Right ventricle myocardium inferior (tissue), 1 donor: ENCODE measurements around the gene FAM13A. TPM values are rescaled to one million over a fixed set of nuclear protein-coding genes. Genes with fewer than 3 reads are reported as not detected.
A peak's percentile ranks its signal among the peaks of the same experiment; 100 is the strongest.
"Not testable (repeated sequence)": the region's sequence is repeated elsewhere in the genome, so short reads cannot be mapped to it uniquely, and the experiment has no call there.

Experiments
- ATAC-seq: fragments of 200-7000 bp; cut with Tn5 transposase; one replicate; pipeline ENCODE4 v1.9.1; 2020; ENCODE audit warnings: mild to moderate bottlenecking, moderate library complexity
- DNase-seq: peaks from one replicate; pipeline ENCODE4 v3.0.0; 2021; ENCODE audit errors: missing footprints
- intact Hi-C: fragments of 100-400 bp; cut with DNase I; formaldehyde crosslinking; loops from one replicate; pipeline ENCODE4 v1.11.0; 2022
- total RNA-seq: library from RNA; stranded (reverse); fragmentation: NEBNext Ultra II Directional; extraction: Animal tissue kit (Norgen Biotek cat#: 25700); gene quantifications from one replicate; pipeline ENCODE4 v1.2.1, GENCODE V29; 2021
- donor health status: DM: no; HTN: yes; CAD: no; lungs with severe emphysema.

The FAM13A gene
- total RNA-seq, 1 donor from 2014 or later, result 17.3 TPM

DNA sequence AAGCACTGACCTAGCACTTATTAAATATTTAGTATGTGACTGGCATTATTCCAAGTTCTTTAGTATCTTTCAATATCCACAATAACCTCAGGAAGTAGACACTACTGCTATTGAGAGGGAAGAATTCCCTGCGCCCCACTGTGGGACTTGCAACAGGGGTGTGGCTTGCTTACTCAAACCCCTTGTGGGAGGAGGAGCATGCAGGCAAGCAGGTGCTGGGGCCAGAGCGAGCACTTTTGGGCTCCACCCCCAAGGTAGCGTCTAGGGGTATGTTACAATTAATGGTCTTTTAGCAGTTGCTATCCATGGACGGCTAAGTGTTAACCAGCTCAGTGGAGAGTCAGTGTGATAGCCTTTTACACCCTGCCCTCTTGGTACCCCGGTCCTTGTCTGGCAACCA, 50.7 kb downstream of the FAM13A start:
- ATAC-seq, result no peak
- no peak for DNase-seq
- intact Hi-C loops, result no loop called here

DNA sequence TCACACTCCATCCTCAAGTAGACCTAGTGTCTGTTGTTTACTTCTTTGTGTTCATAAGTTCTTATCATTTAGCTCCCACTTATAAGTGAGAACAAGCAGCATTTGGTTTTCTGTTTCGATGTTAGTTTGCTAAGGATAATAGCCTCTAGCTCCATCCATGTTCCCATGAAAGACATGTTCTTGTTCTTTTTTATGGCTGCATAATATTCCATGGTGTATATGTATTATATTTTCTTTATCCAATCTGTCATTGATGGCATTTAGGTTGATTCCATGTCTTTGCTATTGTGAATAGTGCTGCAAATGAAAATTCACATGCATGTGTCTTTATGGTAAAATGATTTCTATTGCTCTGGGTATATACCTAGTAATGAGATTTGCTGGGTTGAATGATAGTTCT, 51.9 kb downstream of the FAM13A start:
- ATAC-seq, intact Hi-C loops: not testable (repeated sequence)

DNA sequence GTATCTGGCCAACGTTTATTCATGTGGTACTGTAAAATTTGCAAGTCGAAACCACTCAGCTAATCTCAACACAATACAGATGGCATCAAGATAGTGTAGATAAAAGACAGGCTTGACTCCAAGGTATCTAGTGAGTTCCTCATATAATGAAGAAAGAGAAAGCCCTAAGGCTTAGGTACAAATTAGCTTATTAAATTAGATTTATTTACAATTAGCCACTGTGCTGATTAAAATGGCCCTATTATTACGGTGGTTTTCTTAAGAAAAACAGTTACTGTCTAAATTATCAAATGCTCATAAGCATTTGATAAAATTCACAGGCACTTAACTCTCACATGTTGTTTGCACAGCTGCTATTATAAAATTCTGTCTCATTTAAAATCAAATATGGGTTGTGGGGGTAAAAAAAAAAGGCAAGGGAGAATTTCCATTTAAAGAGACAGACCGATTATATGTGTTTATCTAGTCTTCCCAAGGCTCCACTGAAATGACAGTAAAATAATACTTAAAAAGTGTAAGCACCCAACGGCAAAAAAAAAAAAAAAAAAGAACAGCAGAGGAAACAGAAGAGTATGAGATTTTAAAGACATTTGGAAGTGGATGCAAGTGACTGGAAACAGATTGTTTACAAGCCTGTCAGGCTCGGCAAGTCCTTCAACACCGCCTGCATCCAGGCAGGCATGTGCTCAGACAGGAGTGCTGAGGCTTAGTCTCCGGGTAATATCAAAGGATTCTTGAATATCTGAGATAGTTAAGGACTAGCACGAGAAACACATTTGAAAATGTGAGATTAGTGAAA, 55.1 kb downstream of the FAM13A start:
- DNase-seq (no peak), ATAC-seq (no peak)
- intact Hi-C loops, result no loop called here

More for the DNA sequence above, 51.9 kb downstream of the FAM13A start:
- DNase-seq, result not testable (repeated sequence)

DNA sequence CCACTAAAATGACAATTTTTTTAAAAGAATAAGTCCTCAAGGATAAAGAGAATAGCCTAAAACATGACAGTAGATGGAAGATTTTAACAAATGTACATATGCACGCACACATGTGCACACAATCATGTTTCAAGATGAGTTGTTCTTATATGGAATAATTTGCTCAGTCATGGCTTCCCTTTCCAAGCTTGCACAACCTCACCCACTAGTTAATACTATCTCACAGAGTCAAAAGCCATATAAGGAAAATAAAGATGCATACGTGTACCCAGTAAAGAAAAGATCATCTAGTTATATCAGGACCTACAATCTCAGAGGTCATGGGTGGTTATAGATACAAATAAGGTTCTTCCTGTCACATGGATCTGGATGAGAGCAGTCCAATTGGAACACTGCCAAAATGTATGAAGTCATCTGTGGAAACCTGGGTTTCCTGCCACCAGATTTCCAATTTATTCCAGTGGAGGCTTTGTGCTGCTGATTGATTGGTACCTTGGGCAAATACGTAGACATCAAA, 56.1 kb downstream of the FAM13A start:
- no peak for ATAC-seq
- no peak for DNase-seq
- intact Hi-C loops, result no loop called here

DNA sequence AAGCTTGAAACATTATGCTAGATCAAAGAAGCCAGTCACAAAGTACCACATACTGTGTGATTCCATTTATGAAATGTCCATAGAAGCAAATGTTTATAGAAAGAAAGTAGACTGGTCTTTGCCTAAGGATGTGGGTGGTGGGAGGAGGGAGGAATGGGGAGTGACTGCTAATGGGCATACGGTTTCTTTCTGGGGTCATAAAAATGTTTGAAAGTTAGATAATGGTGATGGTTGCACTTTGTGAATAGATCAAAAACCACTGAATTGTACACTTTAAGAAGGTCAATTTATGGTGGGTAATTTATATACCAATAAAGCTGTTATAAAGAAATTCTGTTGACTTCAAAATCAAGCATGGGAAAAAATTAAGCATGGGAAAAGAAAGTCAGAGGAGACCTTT, 56.6 kb downstream of the FAM13A start:
- ATAC-seq, result no peak
- intact Hi-C loops, result no loop called here
- no peak for DNase-seq

DNA sequence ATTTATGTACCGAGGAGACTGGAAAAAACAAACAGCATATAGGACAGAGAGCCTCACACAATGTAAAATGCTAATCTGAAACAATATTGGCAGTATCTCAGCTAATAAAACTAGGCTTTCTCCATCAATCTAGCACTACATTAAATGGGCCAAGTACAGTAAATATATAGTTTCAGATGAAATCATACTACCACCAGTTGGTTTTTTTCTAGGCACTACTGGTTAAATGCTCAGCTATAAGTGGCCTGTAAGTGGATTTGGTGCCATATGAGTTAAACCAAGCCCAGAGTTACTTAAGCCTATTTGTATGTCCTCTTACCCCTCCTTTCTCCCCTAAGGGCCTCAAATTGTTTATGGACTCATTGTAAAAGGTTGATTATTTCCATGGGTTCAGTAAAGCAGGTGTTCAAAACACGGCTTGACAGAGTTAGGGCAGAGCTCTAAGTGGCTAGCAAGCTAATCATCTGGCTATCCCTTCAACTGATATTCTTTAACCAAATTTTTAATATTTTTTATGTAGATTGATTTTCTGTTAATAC, 57.5 kb downstream of the FAM13A start:
- ATAC-seq, result no peak
- DNase-seq, result no peak
- intact Hi-C loops, result no loop called here

DNA sequence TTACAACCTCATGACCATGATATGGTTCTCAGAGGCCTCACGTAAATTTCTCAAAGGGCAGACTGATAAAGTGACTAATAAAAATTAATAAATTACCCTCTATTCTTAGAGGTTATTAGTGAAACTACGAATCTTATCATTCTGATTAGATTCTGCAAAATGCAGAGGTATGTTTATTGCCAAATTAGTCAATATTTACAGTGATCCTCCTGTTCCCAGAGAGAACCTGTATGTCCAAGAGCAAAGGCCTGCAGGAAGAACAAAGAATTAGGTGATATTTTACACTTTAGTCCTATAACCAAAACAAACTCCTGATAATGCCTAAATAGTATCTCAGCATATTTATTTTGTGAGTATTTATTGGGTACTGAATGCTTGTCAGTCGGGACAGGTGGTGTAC, 58.1 kb downstream of the FAM13A start:
- ATAC-seq, result no peak
- no peak for DNase-seq
- intact Hi-C loops, result no loop called here

DNA sequence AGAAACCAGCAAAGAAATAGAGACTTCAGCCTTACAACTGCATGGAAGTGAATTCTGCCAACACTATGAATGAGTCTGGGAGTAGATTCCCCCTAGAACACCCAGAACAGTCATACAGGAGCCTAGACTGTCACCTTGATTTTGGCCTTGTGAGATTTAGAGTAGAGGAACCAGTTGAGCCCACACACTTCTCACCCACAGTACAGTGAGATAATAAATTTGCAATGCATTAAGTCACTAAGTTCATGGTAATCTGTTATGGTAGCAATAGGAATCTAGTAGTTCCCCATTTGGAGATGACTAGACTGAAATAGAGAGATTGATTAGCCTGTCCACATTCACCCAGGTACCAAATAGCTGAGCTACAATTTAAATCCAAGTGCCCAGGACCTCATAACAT, 59.0 kb downstream of the FAM13A start:
- ATAC-seq (no peak), DNase-seq (no peak)
- intact Hi-C loops, result no loop called here

DNA sequence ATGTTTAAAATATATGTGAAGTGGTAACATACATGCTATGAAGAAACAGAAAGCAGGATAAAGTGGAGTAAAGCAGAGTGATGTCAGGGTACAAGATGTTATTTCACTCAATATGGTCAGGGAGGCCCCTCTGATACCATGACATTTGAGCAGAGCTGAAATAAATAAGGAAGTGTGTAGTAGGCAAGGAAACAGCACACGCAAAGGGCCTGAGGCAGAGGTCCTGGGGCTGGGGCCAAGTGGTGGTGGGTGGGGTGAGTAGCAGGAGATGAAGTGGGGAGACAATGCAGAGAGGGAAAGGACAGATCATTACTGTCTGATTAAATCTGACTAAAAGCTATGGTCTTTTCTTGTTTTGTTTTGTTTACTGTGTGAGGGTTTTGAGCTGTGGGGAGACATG, 61.1 kb downstream of the FAM13A start:
- no peak for DNase-seq
- intact Hi-C loops, result no loop called here
- no peak for ATAC-seq

DNA sequence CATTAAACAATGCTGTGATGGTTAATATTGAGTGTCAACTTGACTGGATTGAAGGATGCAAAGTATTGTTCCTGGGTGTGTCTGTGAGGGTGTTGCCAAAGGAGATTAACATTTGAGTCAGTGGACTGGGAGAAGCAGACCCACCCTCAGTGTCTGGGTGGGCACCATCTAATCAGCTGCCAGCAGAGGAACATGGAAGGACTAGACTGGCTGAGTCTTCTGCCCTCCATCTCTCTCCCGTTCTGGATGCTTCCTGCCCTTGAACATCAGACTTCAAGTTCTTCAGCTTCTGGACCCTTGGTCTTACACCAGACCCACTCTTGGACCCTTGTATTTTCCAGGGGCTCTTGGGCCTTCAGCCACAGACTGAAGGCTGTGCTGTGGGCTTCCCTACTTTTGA, 61.7 kb downstream of the FAM13A start:
- DNase-seq, ATAC-seq, intact Hi-C loops: not testable (repeated sequence)

DNA sequence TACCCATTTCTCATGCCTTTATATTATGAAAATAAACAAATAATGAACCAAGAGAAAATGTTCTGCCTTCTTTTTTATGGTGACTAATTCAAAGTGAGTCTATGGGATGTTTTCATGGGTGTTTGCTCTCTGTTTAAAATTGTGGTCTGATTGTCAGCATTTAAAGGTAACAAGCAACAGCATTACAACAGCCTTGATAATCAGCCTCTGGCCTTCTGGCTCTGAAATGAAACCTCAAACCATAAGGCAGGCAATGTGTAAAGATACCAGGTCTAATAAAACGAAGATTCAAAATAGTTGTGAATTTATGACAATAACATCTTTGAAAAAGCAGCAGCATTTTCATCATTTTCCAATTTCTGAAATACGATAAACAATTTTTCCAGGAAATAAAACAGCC, 63.7 kb downstream of the FAM13A start:
- ATAC-seq (no peak), DNase-seq (no peak)
- intact Hi-C loops, result no loop called here

DNA sequence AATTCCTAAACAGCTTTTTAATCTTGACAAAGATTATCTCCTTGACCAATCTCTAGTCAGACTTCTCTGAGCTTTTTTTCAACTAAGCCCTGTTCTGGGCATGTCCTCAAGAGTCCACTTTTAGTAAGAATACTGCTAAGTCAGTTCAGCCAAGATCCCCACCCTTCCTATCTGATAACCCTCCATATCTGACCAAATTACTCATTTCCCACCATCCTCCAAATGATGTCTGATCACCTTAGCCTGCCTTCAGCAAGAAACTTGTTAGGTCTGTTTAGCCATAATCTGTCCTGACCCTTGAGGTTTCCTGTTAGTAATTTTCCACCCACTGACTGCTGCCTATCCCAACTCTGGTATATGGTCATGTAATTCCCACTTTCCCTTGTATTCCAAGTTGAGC, 65.2 kb downstream of the FAM13A start:
- no peak for ATAC-seq
- intact Hi-C loops, result no loop called here
- no peak for DNase-seq

DNA sequence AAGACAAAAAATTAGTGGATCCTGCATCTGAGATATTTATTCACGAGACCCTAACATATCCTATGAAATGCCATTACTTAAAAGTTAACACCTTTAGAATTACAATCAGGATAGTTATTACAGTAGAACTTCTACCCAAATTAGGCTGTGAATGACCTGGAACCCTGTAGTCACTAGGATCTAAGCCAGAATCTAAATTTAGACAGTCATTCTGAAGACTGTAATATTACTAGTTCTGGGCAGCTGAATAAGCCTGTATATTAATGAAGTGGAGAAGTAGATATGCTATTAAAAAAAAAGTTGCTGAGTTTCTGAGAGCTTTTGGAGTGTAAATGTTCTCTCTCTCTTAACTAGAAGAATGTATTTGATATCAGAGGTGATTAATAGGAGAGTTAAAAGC, 67.0 kb downstream of the FAM13A start:
- intact Hi-C loops, result no loop called here
- ATAC-seq (peak; percentile 69), DNase-seq (no peak)

DNA sequence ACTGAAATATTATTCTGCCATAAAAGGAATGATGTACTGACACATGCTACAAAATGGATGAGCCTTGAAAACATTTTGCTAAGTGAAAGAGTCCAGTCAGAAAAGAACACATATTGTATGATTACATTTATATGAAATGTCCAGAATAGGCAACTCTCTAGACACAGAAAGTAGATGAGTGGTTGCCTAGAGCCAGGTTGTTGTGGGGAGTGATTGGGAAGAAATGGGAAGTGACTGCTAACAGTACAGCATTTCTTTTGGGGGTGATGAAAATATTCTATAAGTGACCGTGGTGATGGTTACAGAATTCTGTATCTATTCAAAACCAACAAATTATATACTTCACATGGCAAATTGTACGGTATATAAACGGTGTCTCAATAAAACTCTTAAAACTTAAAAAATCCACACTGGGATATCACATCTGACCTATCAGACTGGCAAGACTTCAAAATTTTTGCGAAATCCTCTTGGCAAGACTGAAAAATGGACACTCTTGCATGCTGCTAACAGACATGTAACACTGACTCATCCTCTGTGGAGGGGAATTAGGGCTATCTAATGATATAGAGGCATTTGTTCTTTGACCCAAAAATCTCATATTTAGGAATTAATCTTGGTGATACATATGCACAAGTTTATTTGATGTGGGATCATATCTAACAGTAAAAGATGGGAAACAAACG, 71.8 kb downstream of the FAM13A start:
- intact Hi-C loops, result no loop called here
- ATAC-seq (peak; percentile 79), DNase-seq (no peak)

DNA sequence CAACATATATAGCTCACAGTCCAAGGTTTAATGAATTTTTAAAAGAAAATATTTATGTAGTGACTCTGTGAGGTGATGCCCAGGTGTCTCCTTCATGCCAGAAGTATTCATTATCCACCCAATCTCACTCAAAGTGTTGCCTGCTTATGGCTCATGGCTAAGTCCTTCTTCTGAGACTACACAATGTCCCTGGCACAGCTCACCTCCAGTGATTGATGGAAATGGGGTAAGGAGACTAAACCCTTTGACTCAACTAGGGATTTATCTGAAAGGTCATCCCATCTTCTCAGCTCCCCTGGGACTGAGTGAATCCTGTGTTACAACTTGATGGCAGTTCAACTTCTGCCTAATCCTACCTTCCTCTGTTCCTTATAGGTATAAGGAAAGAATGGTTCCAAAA, 74.2 kb downstream of the FAM13A start:
- ATAC-seq, result no peak
- DNase-seq, result no peak
- intact Hi-C loops, result no loop called here

DNA sequence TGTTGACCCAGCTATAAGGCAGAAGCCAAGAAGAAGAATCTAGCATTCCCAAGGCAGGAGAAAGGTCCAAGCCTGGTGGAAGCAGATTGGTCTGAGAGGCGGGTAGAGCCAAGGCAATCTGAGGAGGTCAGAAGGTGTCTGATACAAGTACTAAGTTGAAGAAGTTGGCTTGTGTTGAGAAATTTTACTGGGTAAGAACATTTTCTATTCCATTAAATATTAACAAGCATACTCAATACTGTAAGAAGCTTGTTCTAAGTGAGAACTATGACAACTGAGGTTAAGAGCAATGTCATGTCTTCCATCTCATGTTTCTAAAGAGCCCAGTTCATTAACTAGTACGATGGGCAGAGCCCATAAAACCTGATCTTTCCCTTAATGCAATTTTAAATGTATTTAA, 75.0 kb downstream of the FAM13A start:
- ATAC-seq (no peak), DNase-seq (no peak)
- intact Hi-C loops, result no loop called here

DNA sequence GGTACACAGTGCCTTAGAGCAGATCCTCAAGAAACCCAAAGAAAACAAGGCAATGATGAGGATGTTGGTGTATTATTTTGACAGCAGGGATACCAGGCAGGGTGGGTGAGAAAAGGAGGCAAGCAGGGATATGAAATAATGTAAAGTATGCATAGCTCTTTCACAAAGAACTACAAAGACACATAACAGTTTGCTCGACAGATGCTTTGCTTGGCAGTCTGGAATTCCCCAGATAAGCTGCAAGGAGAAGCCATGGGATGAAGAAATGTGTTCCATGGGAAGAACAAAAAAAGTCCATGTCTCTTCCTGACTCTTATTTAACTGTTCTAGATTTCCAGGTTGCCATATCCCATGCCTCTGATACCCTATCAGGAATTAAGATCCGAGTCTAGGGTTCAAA, 75.4 kb downstream of the FAM13A start:
- ATAC-seq (no peak), DNase-seq (no peak)
- intact Hi-C loops, result no loop called here

DNA sequence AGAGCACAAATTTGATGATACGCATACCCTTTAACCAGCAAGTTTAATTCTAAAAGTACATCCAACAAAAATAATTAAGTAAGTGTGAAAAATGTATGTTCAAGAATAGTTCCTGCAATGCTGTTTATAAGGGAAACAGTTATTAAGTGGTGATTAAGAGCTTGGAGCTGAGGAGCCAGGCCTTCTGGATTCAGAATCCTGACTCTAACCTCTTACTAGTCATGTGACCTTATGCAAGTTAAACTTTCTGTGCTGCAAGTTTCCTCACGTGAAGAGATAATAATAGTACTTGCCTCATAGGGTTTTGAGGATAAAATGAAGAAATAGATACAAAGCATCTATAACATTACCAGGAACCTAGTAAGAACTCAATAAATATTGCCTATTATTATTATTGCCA, 77.7 kb downstream of the FAM13A start:
- ATAC-seq, result no peak

DNA sequence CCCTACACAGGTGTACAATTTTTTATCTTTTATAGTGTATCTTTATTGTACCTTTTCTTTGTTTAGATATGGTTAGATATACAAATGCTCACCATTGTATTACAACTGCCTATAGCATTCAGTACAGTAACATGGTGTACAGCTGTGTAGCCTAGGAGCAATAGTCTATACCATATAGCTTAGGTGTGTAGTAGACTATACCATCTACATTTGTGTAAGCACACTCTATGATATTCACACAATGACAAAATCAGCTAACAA, 80.3 kb downstream of the FAM13A start:
- DNase-seq, result no peak
- no peak for ATAC-seq
- intact Hi-C loops, result no loop called here

More for the DNA sequence above, 77.7 kb downstream of the FAM13A start:
- intact Hi-C loops, result no loop called here
- no peak for DNase-seq
